Breast epithelium (tissue), 4 donors: Measurements from ENCODE around the gene GIMAP1. TPM values are rescaled to one million over a fixed set of nuclear protein-coding genes. Genes with fewer than 3 reads are reported as not detected.

Experiments used
- DNase-seq, 2 donors: peaks; one replicate each; pipeline ENCODE4 v3.0.0-alpha.2; 2019; ENCODE audit warnings: low spot score in 2 of 2
- H3K27ac ChIP-seq, 2 donors: fragments of 200-600 bp; sonication (generic) in 1 of 2; one replicate each; pipeline ENCODE4 v1.5.1; 2016 to 2019; ENCODE audit warnings: mild to moderate bottlenecking in 1 of 2
- H3K27me3 ChIP-seq, 2 donors: fragments of 200-600 bp; sonication (generic) in 1 of 2; one replicate each; pipeline versions ENCODE4 v1.5.1 to v1.6.0; 2017 to 2019; ENCODE audit warnings: control low read depth in 1 of 2, mild to moderate bottlenecking in 1 of 2
- H3K36me3 ChIP-seq: fragments of 200-600 bp; one replicate; pipeline ENCODE4 v1.5.1; 2019
- H3K4me1 ChIP-seq, 2 donors: fragments of 200-600 bp; sonication (generic); one replicate each; pipeline ENCODE4 v1.5.1; 2016 to 2019; ENCODE audit warnings: control low read depth in 1 of 2
- H3K4me3 ChIP-seq, 3 donors: fragments of 200-600 bp; sonication (generic); 1 replicate in 2 of 3; 2 replicates in 1 of 3; pipeline ENCODE4 v1.5.1; 2016 to 2019; ENCODE audit warnings: mild to moderate bottlenecking in 3 of 3, moderate library complexity in 2 of 3
- H3K9me3 ChIP-seq, 2 donors: fragments of 200-600 bp; sonication (generic) in 1 of 2; one replicate each; pipeline ENCODE4 v1.5.1; 2016 to 2019; ENCODE audit warnings: control low read depth in 1 of 2
- CTCF ChIP-seq, 3 donors: fragments of 450-650 bp; IDR thresholded peaks; one replicate each; pipeline ENCODE4 v1.5.1; 2016 to 2017; ENCODE audit warnings: antibody characterized with exemption in 3 of 3, mild to moderate bottlenecking in 3 of 3, moderate library complexity in 3 of 3
- POLR2A ChIP-seq: fragments of 450-650 bp; IDR thresholded peaks from one replicate; pipeline ENCODE4 v1.6.1; 2016; ENCODE audit warnings: antibody characterized with exemption, mild to moderate bottlenecking, moderate library complexity
- POLR2AphosphoS5 ChIP-seq, 3 donors: sonication (generic); formaldehyde crosslinking; IDR thresholded peaks; one replicate each; pipeline ENCODE4 v1.6.1; 2017; ENCODE audit warnings: antibody characterized with exemption in 3 of 3
- intact Hi-C: fragments of 100-400 bp; cut with DNase I; formaldehyde crosslinking; loops from one replicate; pipeline ENCODE4 v1.15.1; 2023; ENCODE audit warnings: low total_unique reads
- total RNA-seq, 3 donors: library from RNA; depleted of rRNA; stranded (reverse); fragments of >200 nt; gene quantifications; one replicate each; pipeline ENCODE4 v1.1.0, GENCODE V29; 2016

Gene GIMAP1
- total RNA-seq, 3 donors from 2014 or later: 3.5 to 9.0 (median 6.6) TPM

GRCh38 chr7:150685219-150686029 is 31.0 kb upstream of the GIMAP1 start, which contains the start of gene GIMAP2:
TSS of gene GIMAP2 (plus strand) at chr7:150685706. CDS start at chr7:150687060, 1,354 bp downstream.
- H3K27me3 ChIP-seq: no peaks in the 10 kb centered on the region
- H3K27ac ChIP-seq: peak within 1 kb of the TSS; percentile 64 to 71
- H3K4me3 ChIP-seq: peak within 1 kb of the TSS; percentile 48 to 73 (median 50)
- no peaks in the 10 kb centered on the region for H3K4me1 ChIP-seq
- H3K36me3 ChIP-seq: no peaks in the 10 kb centered on the region
- no peak for DNase-seq
- no peaks in the 10 kb centered on the region for H3K9me3 ChIP-seq
- intact Hi-C loops: no loop called here
- TF ChIP-seq POLR2AphosphoS5 (IDR thresholded peaks at IDR 0.05) (no peak), POLR2A (no peak), CTCF (IDR thresholded peaks at IDR 0.05) (no peak)

GRCh38 chr7:150686030-150686631 is 30.3 kb upstream of the GIMAP1 start:
- Histone ChIP-seq H3K9me3 (no peaks in the 10 kb centered on the region), H3K27me3 (no peaks in the 10 kb centered on the region), H3K4me1 (no peaks in the 10 kb centered on the region), H3K27ac (peak overlapping the region; percentile 64 to 71), H3K4me3 (peak overlapping the region; percentile 48 to 73 (median 50)), H3K36me3 (no peaks in the 10 kb centered on the region)
- no peak for TF ChIP-seq CTCF (IDR thresholded peaks at IDR 0.05)
- TF ChIP-seq POLR2AphosphoS5 (IDR thresholded peaks at IDR 0.05): no peak
- TF ChIP-seq POLR2A: no peak
- intact Hi-C loops: no loop called here
- DNase-seq: no peak

DNA sequence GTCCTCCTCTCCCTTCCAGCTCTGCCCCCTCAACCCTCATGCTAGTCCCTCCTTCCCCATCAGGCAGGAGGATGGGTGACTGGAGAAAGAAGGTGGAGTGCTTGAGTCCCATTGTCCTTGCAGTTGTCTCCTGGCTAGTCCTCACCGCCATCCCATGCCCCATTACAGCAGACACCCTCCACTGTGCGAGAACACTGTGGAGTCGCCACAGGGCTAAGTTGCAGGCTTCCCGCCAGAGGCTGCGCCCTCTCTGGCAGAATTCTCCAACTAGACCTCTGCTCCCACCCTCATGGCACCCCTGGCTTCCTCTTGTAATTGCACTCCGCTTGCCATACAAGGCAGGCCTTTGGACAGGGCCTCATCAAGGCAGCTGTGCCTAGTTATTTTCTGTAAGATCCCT is 27.8 kb upstream of the GIMAP1 start:
- Histone ChIP-seq H3K4me3 (no peak overlapping the region), H3K27ac (no peak overlapping the region), H3K27me3 (no peaks in the 10 kb centered on the region), H3K36me3 (no peaks in the 10 kb centered on the region), H3K4me1 (no peaks in the 10 kb centered on the region), H3K9me3 (no peaks in the 10 kb centered on the region)
- no peak for DNase-seq
- intact Hi-C loops: no loop called here
- TF ChIP-seq POLR2AphosphoS5 (IDR thresholded peaks at IDR 0.05): no peak
- TF ChIP-seq CTCF (IDR thresholded peaks at IDR 0.05): no peak
- no peak for TF ChIP-seq POLR2A

DNA sequence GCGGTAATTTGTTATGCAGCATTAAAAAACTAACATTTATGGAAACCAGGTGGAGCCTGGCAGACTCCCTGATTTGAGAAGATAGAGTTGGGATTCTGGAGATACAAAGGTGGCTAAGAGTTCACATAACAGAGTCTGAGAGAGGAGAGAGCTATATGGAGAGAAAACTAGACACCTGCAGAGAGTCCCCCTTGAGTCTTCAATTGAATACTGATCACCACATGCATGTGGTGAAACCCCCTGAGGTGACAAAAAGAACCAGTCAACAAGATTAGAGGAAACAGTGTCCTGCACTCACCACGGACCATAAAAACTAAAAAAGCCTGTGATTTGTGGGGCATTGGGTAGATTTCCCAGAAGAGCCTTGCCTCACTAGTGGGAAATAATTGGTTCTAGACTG is 20.8 kb upstream of the GIMAP1 start:
- Histone ChIP-seq H3K4me3 (no peak overlapping the region), H3K27ac (no peak overlapping the region), H3K27me3 (no peaks in the 10 kb centered on the region), H3K9me3 (peaks cover 12 to 40% of the 10 kb centered on the region in 2 donors), H3K4me1 (no peaks in the 10 kb centered on the region), H3K36me3 (no peaks in the 10 kb centered on the region)
- no peak for TF ChIP-seq CTCF (IDR thresholded peaks at IDR 0.05)
- no peak for TF ChIP-seq POLR2AphosphoS5 (IDR thresholded peaks at IDR 0.05)
- no peak for TF ChIP-seq POLR2A
- DNase-seq: no peak
- intact Hi-C loops: no loop called here

GRCh38 chr7:150703209-150703608 is 13.2 kb upstream of the GIMAP1 start:
- no peak for DNase-seq
- H3K27ac ChIP-seq: no peak overlapping the region
- no peaks in the 10 kb centered on the region for H3K36me3 ChIP-seq
- intact Hi-C loops: no loop called here
- H3K9me3 ChIP-seq: peaks cover 44 to 55% of the 10 kb centered on the region in 2 donors
- H3K4me1 ChIP-seq: no peaks in the 10 kb centered on the region
- no peak for TF ChIP-seq CTCF (IDR thresholded peaks at IDR 0.05)
- TF ChIP-seq POLR2AphosphoS5 (IDR thresholded peaks at IDR 0.05): no peak
- TF ChIP-seq POLR2A: no peak
- H3K27me3 ChIP-seq: no peaks in the 10 kb centered on the region
- no peak overlapping the region for H3K4me3 ChIP-seq
